H1 (cell line): ENCODE results near the gene ICAM5. TPM values are rescaled to one million over a fixed set of nuclear protein-coding genes. Genes with fewer than 3 reads are reported as not detected.

Experiments
- BACH1 ChIP-seq: IDR thresholded peaks from 2 replicates; pipeline ENCODE4 v1.6.1; 2012; ENCODE audit warnings: low read length, improper control_type of control experiment
- GTF2F1 ChIP-seq: IDR thresholded peaks from 2 replicates; pipeline ENCODE4 v1.6.1; 2012; ENCODE audit warnings: low read depth, low read length, improper control_type of control experiment, borderline replicate concordance
- HDAC2 ChIP-seq, 2 experiments: fragments of 300-600 bp in 1 of 2; sonication (generic) in 1 of 2; IDR thresholded peaks; 2 replicates each; pipeline ENCODE4 v1.6.1; 2011 to 2012; ENCODE audit warnings: low read depth in 2 of 2, low read length in 2 of 2, mild to moderate bottlenecking in 2 of 2, moderate library complexity in 2 of 2, borderline replicate concordance in 1 of 2, inconsistent platforms in 1 of 2
- SP2 ChIP-seq: IDR thresholded peaks from 2 replicates; pipeline ENCODE4 v1.6.1; 2012; ENCODE audit warnings: mild to moderate bottlenecking, low read length, inconsistent platforms
- polyA plus RNA-seq, 7 experiments: library from polyadenylated mRNA; depleted of rRNA in 3 of 7; stranded (reverse) in 5 of 7; unstranded in 2 of 7; fragments of >200 nt in 5 of 7; fragments of 200-250 nt in 2 of 7; gene quantifications; 1 replicate in 5 of 7; 2 replicates in 1 of 7; 4 replicates in 1 of 7; pipeline versions ENCODE4 v1.2.1 to v1.2.3, GENCODE V29; 2011 to 2013; ENCODE audit warnings: missing spikeins in 2 of 7, mixed read lengths in 2 of 7
- total RNA-seq: library from RNA; stranded (reverse); fragmentation: NEBNext Ultra II Directional; extraction: Animal tissue kit (Norgen Biotek cat#: 25700); gene quantifications from 2 replicates; pipeline ENCODE4 v1.2.1, GENCODE V29; 2021
- TF ChIP-seq, protein P1 (sequence below): IDR thresholded peaks from 2 replicates; pipeline ENCODE4 v1.6.1; 2012; ENCODE audit warnings: low read length, inconsistent platforms

The ICAM5 gene
- total and polyA plus RNA-seq, 2 of the 8 experiments (the other 6 are each of a cell fraction or from before 2014, with no cell fraction given) = 3.9 to 4.8 TPM

DNA sequence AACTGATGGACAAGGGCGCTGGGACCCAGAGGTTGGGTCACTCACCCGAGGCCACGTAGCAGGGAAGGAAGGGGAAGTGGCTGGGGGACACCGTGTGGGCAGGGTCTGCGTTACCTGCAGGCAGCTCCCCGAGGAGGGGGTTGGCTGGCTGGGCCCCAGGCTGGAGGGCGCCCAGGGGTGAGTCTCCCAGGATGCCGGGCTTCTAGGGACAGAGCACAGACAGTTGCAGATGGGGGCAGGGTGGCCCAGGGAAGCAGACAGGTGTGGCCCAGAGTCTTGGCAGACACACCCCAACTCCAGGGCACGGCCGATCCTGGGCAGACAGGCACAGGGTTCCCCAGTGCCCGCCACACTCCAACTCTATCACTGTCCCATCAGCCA is 31.7 kb downstream of the ICAM5 start (continued):
- TF ChIP-seq, protein P1, sequence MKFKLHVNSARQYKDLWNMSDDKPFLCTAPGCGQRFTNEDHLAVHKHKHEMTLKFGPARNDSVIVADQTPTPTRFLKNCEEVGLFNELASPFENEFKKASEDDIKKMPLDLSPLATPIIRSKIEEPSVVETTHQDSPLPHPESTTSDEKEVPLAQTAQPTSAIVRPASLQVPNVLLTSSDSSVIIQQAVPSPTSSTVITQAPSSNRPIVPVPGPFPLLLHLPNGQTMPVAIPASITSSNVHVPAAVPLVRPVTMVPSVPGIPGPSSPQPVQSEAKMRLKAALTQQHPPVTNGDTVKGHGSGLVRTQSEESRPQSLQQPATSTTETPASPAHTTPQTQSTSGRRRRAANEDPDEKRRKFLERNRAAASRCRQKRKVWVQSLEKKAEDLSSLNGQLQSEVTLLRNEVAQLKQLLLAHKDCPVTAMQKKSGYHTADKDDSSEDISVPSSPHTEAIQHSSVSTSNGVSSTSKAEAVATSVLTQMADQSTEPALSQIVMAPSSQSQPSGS = no peak
- TF ChIP-seq HDAC2 (IDR thresholded peaks at IDR 0.05; ENCODE audit: borderline replicate concordance in 1 of 2, low read depth in 2 of 2, low read length in 2 of 2) (no peak), SP2 (no peak), BACH1 (no peak), GTF2F1 (no peak)
